C1 segment of cervical spinal cord (tissue), 14 donors: Measurements from ENCODE around the gene ABI1.

Experiments
- DNase-seq, 14 donors: peaks; one replicate each; lab custom pipeline; 2025; lab: John Stamatoyannopoulos, UW

Gene ABI1

GRCh38 chr10:26776258-26776657, 84.5 kb downstream of the ABI1 start:
- DNase-seq, result no peak

DNA sequence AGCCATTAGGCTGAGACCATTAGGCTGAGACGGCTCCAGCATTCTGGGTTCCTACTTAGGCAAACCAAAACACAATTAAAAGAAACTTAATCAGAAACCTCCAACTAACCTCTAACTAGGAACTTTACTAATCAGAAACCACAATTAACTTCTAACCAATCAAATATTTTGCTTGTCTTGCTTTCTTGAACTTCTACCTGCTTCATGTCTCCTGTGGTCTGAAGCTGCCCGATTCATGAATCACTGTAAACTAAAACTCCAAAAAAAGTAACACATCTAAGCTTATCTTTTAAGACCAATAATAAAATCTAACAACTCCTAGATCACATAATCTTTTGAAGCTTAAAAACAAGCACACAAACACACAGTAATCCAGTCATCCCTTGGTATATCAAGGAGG, 87.1 kb downstream of the ABI1 start:
- DNase-seq, result no peak

DNA sequence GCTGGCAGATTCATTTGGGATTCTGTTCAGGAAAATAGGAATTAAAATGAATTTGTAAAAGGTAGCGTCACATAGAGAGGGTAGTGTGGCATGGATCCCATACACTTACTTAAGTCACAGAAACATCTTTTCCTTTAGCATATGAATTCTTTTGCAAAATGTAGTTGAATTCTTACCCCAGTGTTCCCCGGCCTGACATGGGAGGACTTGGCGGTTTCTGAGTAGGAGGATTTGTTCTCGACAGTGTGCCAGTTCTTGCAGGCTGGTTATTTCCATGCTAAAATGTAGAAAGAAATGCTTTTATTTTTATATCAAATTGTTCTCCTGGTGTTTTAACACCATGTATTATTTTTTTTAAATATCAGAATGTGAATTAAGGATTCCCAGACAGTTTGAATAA, 90.7 kb downstream of the ABI1 start:
- no peak for DNase-seq

DNA sequence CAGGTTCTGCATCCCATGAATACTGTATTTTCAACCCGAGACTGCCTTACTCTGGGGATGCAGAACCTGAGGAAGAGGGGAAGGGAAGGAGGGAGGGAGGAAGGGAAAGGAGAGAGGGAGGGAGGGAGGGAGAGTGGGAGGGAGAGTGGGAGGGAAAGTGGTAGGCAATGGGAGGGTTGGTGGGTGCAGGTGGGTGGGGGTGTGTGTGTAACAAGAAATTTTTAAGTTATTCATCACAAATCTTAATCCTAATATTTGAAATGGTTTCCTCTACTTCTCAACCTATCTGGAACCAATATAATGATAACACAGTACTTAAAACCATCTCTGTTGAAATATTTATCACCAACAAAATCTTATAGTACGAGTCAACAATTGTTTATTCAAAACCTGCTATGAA, 95.2 kb downstream of the ABI1 start:
- DNase-seq, result no peak

DNA sequence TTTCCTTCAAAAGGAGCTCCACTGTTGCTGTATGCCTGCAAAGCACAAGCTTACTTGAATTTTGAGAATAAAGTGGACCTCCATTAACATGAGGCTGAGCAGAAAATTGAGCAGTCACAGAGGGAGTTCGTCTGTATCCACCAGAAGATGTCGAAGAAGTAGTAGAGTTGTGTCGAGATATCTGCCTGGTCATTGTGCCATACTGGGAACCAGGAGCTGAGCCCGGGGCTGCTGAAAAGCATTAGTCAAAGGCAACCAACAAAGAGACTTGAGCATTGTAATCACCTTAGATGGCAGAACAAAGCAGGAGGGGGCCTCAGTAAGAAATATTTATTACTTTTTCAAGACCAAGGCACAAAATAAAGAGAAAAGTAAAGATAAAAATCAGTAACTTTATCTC, 101.8 kb downstream of the ABI1 start:
- DNase-seq, result no peak

DNA sequence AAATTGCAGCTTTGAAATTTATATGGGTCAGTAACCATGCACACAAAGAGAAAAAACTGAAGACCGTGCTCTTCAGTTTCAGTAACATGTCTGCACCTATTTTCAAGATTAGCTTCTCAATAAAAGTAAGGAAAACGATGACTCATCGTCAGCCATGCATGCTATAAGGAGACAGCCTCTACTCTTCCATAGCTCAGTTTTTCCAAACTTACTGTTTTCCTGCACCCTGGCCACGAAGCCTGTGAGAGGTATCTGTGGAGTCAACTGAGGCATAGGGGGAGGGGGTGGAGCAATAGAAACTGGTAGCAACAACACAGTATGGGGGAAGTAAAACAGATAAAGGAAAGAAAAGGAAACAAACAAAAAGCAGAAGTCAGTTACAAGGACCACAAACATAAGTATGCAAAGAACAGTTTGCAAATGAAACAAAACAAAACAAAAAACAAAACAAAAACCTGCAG, 105.3 kb downstream of the ABI1 start:
- no peak for DNase-seq

- DNase-seq, result no peak
These were observed 114.7 kb downstream of the ABI1 start for GRCh38 chr10:26746061-26746460.

GRCh38 chr10:26743841-26744240, 116.9 kb downstream of the ABI1 start:
- DNase-seq, result no peak

DNA sequence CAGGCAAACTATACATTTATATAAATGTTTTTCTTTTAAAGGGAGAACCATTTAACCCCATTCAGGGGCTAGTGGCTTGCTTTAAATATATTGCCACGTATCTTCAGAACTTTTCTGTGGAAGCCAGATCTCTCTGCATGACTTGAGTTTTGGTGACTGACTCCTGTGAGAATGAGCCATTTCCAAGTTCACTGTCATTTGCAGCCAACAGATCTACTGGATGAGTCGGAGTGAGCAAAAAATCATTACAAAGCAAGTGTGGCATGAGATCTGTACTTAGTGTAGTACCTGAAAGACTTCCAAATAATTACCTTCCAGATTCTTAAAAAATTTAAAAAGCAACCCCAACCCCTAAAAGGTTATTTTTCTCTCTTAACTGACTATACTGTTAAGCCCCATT, 117.7 kb downstream of the ABI1 start:
- no peak for DNase-seq

GRCh38 chr10:26741368-26741767, 119.4 kb downstream of the ABI1 start:
- DNase-seq, result no peak

- no peak for DNase-seq
These were observed 121.6 kb downstream of the ABI1 start for GRCh38 chr10:26739071-26739631.

- DNase-seq, result no peak
These were observed 122.4 kb downstream of the ABI1 start for GRCh38 chr10:26738301-26738911.

DNA sequence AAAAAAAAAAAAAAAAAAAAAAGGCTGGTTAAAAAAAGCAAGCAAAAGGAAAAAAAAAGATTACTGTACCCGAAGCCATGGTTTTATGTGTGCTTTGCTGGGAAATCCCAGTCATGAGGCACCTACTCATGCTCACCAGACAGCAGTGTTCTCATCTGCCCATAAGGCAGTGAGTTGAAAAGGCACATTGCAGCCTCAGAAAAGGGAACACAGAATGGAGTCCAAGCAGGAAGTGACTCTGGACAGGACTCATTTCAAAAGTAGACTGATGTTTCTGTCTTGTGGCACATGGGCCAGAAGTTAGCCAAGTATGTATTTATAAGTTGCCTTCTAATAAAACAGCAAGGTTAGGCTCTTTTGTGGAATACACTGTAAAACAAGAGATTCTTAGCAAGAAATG, 123.0 kb downstream of the ABI1 start:
- DNase-seq, result peak in 7 of 14 donors; percentile 16 to 53 (median 36)

- no peak for DNase-seq
These were observed 125.3 kb downstream of the ABI1 start for GRCh38 chr10:26735435-26735834.

- peak in 11 of 14 donors; percentile 11 to 84 (median 51) for DNase-seq
These were observed 126.8 kb downstream of the ABI1 start for GRCh38 chr10:26733750-26734568.

- DNase-seq, result no peak
These were observed 130.2 kb downstream of the ABI1 start for GRCh38 chr10:26730552-26730951.

- no peak for DNase-seq
These were observed 131.4 kb downstream of the ABI1 start for GRCh38 chr10:26729395-26729794.

- no peak for DNase-seq
These were observed 131.8 kb downstream of the ABI1 start for GRCh38 chr10:26728957-26729356.

DNA sequence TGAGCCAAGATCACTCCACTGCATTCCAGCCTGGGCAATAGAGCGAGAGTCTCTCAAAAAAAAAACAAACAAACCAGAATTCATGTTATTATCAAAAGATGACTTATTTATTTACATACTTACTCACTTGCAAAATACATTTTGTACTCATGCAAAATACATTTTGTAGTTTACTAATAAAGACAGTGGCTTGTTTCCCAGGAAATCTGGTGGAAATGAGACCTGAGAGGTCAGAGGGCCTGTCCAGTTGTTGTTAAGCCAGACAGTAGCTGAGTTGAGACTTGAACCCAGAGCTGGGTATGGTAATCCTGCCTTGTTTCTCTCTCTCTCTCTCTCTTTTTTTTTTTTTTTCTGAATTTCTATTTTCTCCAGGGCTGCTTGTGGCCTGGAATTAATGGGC, 133.8 kb downstream of the ABI1 start:
- DNase-seq, result no peak

DNA sequence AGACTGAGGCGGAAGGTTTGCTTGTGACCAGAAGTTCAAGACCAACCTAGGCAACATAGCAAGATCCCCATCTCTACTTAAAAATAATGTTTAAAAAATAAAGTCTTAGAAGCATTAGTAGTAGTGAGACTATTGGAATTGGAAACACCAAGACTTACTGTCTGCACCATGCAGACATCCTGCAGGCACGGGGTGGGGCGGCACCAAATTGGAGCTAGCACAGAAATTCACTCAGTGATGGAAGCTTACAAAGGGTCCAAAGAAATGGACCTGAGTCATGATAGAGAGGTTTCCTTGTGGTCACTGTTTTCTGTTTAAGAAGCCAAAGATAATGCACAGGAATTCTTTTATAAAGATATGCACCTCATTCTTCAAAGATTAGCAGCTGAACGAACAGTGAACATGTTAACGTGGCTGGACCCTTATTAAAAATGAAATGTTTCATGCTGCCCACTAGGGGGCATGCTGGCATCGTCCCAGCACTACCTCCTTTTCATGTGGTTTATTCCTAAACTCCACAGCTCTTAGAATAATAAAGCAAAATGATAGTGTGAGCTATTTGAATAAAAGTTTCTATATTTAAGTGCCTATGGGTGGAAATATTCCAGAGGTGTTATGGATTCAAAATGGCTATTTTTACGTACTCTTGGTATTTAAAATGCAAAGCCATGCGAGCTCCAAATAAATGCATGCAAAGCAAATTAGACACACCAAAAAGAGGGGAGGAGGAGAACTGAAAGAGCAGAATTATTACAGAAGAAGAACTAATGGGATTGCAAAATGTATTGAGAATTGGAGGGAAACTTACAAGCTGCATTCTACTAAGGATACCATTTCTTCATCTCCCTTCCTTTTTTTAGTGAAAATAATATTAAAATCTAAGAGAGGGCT, 134.7 kb downstream of the ABI1 start:
- DNase-seq, result peak in 9 of 14 donors; percentile 11 to 53 (median 26)

DNA sequence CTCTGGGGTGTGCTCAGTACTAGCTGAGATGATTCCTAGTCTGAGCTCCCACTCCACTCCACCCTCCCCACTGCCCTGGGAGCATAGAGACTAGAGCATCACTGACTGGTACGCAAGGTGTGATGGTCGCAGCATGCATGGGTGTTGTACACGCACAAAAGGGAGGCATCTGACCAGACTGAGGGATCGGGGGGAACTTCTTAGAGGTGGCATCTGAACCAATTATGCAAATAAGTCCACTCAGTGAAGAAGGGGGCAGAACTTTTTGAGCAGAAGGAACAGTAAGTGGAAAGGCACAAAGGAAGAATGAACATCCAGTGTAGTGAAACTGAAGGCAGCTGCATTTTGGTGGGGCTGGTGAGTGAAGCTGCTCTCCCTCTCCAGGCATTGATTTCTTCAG, 137.7 kb downstream of the ABI1 start:
- DNase-seq, result no peak

GRCh38 chr10:26721561-26721960, 139.2 kb downstream of the ABI1 start:
- DNase-seq, result no peak
